Parathyroid adenoma (tissue), 2 donors: ENCODE results near the gene TTYH2.

Experiments used
- H2AFZ ChIP-seq: fragments of 300-600 bp; sonication (generic); one replicate; pipeline ENCODE4 v1.7.0; 2017; ENCODE audit warnings: antibody characterized with exemption, mild to moderate bottlenecking
- H3K27ac ChIP-seq: fragments of 300-600 bp; sonication (generic); one replicate; pipeline ENCODE4 v1.7.0; 2017
- H3K27me3 ChIP-seq: fragments of 300-600 bp; sonication (generic); one replicate; pipeline ENCODE4 v1.7.0; 2017; ENCODE audit warnings: low read length; ENCODE audit not compliant: control insufficient read depth, insufficient read depth
- H3K36me3 ChIP-seq: fragments of 300-600 bp; sonication (generic); one replicate; pipeline ENCODE4 v1.7.0; 2017; ENCODE audit warnings: low read length; ENCODE audit not compliant: control insufficient read depth, insufficient read depth
- H3K4me1 ChIP-seq: fragments of 300-600 bp; sonication (generic); one replicate; pipeline ENCODE4 v1.7.0; 2017; ENCODE audit warnings: control low read depth
- H3K4me2 ChIP-seq: fragments of 300-600 bp; sonication (generic); one replicate; pipeline ENCODE4 v1.7.0; 2017; ENCODE audit warnings: low read length
- H3K4me3 ChIP-seq: fragments of 300-600 bp; sonication (generic); one replicate; pipeline ENCODE4 v1.7.0; 2017; ENCODE audit warnings: low read depth, low read length
- H3K79me2 ChIP-seq: fragments of 300-600 bp; sonication (generic); one replicate; pipeline ENCODE4 v1.7.0; 2017; ENCODE audit warnings: control low read depth
- H3K9ac ChIP-seq: fragments of 300-600 bp; sonication (generic); one replicate; pipeline ENCODE4 v1.7.0; 2017; ENCODE audit warnings: mild to moderate bottlenecking
- H3K9me3 ChIP-seq: fragments of 300-600 bp; sonication (generic); one replicate; pipeline ENCODE4 v1.7.0; 2017; ENCODE audit warnings: low read length; ENCODE audit not compliant: control insufficient read depth
- TF ChIP-seq, protein P1 (sequence below): fragments of 300-600 bp; sonication (generic); IDR thresholded peaks from one replicate; pipeline ENCODE4 v1.7.0; 2017; ENCODE audit warnings: antibody characterized with exemption, mild to moderate bottlenecking
- donor health status: primary hyperparathyroidism.

Gene TTYH2

GRCh38 chr17:74282587-74283370 lies 69.4 kb downstream of the TTYH2 start:
- Histone ChIP-seq H3K4me1 (no peaks in the 10 kb centered on the region), H3K79me2 (no peaks in the 10 kb centered on the region), H3K4me2 (no peak overlapping the region), H2AFZ (no peak overlapping the region), H3K4me3 (no peak overlapping the region), H3K9me3 (no peaks in the 10 kb centered on the region), H3K27ac (no peak overlapping the region), H3K27me3 (no peaks in the 10 kb centered on the region), H3K36me3 (no peaks in the 10 kb centered on the region), H3K9ac (no peak overlapping the region)
- TF ChIP-seq, protein P1, sequence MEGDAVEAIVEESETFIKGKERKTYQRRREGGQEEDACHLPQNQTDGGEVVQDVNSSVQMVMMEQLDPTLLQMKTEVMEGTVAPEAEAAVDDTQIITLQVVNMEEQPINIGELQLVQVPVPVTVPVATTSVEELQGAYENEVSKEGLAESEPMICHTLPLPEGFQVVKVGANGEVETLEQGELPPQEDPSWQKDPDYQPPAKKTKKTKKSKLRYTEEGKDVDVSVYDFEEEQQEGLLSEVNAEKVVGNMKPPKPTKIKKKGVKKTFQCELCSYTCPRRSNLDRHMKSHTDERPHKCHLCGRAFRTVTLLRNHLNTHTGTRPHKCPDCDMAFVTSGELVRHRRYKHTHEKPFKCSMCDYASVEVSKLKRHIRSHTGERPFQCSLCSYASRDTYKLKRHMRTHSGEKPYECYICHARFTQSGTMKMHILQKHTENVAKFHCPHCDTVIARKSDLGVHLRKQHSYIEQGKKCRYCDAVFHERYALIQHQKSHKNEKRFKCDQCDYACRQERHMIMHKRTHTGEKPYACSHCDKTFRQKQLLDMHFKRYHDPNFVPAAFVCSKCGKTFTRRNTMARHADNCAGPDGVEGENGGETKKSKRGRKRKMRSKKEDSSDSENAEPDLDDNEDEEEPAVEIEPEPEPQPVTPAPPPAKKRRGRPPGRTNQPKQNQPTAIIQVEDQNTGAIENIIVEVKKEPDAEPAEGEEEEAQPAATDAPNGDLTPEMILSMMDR, result no peak

- Histone ChIP-seq H3K4me3 (no peak overlapping the region), H3K27ac (no peak overlapping the region), H3K4me2 (no peak overlapping the region), H3K4me1 (no peaks in the 10 kb centered on the region), H3K27me3 (no peaks in the 10 kb centered on the region), H3K9me3 (no peaks in the 10 kb centered on the region), H3K36me3 (no peaks in the 10 kb centered on the region), H3K9ac (no peak overlapping the region), H3K79me2 (no peaks in the 10 kb centered on the region), H2AFZ (no peak overlapping the region)
- TF ChIP-seq, protein P1, result no peak
Measured at GRCh38 chr17:74283371-74283673, 70.0 kb downstream of the TTYH2 start.

GRCh38 chr17:74287031-74287602 lies 73.7 kb downstream of the TTYH2 start:
- no peaks in the 10 kb centered on the region for H3K36me3 ChIP-seq
- H3K27me3 ChIP-seq, result no peaks in the 10 kb centered on the region
- no peak overlapping the region for H2AFZ ChIP-seq
- no peak overlapping the region for H3K9ac ChIP-seq
- H3K4me2 ChIP-seq, result no peak overlapping the region
- H3K9me3 ChIP-seq, result no peaks in the 10 kb centered on the region
- no peak overlapping the region for H3K4me3 ChIP-seq
- TF ChIP-seq, protein P1, result no peak
- no peaks in the 10 kb centered on the region for H3K4me1 ChIP-seq
- no peak overlapping the region for H3K27ac ChIP-seq
- H3K79me2 ChIP-seq, result no peaks in the 10 kb centered on the region

DNA sequence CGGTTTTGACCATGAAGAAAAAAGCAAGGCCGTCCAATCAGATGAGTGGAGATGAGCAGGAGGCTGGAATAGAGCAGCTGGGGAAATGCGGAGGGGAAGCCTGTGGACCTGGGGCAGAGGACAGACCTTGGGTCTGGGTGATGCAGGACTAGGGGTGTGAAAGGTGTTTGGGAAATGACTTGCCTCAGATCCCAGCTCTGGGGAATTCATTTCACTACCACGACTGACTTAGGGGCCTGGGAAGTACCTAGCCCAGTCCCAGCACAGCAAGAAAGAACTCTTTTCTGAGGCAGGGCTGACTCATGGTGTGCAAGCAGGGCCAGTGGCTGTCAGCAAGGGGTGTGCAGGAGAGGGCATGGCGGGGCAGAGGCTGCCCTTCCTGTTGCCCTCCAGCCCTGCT lies 75.4 kb downstream of the TTYH2 start:
- Histone ChIP-seq H3K4me1 (no peaks in the 10 kb centered on the region), H3K9ac (no peak overlapping the region)
- TF ChIP-seq, protein P1, result no peak

DNA sequence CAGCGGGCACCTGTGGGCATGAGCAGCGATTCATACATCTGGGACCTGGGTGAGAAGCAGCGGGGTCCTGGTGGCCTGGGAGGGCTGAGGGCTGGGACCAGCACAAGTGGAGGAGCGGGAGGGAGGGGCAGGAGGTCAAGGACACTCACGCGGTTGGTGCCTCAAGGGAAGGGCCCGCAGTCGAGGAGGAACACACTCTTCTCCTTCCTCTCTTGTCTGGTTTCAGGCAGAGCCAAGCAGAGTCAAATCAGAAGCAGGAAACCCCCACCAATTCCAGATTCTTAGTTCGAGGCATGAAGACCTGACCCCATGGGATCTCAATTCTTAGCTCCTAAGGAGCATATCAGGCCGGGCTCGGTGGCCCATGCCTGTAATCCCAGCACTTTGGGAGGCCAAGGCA lies 76.3 kb downstream of the TTYH2 start:
- H3K27me3 ChIP-seq, result no peaks in the 10 kb centered on the region
- no peaks in the 10 kb centered on the region for H3K4me1 ChIP-seq
- H3K36me3 ChIP-seq, result no peaks in the 10 kb centered on the region
- no peak overlapping the region for H3K4me2 ChIP-seq
- no peak overlapping the region for H3K27ac ChIP-seq
- TF ChIP-seq, protein P1, result no peak
- H3K9me3 ChIP-seq, result no peaks in the 10 kb centered on the region
- H2AFZ ChIP-seq, result no peak overlapping the region
- no peak overlapping the region for H3K4me3 ChIP-seq
- H3K9ac ChIP-seq, result no peak overlapping the region
- no peaks in the 10 kb centered on the region for H3K79me2 ChIP-seq

More for the DNA sequence above, 75.4 kb downstream of the TTYH2 start:
- H2AFZ ChIP-seq, result no peak overlapping the region
- H3K27ac ChIP-seq, result no peak overlapping the region
- H3K9me3 ChIP-seq, result no peaks in the 10 kb centered on the region
- H3K36me3 ChIP-seq, result no peaks in the 10 kb centered on the region
- H3K4me3 ChIP-seq, result no peak overlapping the region
- H3K27me3 ChIP-seq, result no peaks in the 10 kb centered on the region
- H3K4me2 ChIP-seq, result no peak overlapping the region
- H3K79me2 ChIP-seq, result no peaks in the 10 kb centered on the region
